GM12873 (cell line): Measurements from ENCODE around the gene AOC1.

Source experiments
- TF ChIP-seq, protein P1 (sequence below): IDR thresholded peaks from 2 replicates; pipeline ENCODE4 v1.5.1; 2012; ENCODE audit warnings: low read depth, mild to moderate bottlenecking, moderate library complexity, low read length, control low read depth; ENCODE audit not compliant: insufficient read depth; ENCODE audit errors: missing control alignments

The AOC1 gene

GRCh38 chr7:150855476-150856302, 3.4 kb downstream of the AOC1 start:
- TF ChIP-seq, protein P1, sequence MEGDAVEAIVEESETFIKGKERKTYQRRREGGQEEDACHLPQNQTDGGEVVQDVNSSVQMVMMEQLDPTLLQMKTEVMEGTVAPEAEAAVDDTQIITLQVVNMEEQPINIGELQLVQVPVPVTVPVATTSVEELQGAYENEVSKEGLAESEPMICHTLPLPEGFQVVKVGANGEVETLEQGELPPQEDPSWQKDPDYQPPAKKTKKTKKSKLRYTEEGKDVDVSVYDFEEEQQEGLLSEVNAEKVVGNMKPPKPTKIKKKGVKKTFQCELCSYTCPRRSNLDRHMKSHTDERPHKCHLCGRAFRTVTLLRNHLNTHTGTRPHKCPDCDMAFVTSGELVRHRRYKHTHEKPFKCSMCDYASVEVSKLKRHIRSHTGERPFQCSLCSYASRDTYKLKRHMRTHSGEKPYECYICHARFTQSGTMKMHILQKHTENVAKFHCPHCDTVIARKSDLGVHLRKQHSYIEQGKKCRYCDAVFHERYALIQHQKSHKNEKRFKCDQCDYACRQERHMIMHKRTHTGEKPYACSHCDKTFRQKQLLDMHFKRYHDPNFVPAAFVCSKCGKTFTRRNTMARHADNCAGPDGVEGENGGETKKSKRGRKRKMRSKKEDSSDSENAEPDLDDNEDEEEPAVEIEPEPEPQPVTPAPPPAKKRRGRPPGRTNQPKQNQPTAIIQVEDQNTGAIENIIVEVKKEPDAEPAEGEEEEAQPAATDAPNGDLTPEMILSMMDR = no peak

- TF ChIP-seq, protein P1 = no peak
These were observed 4.3 kb downstream of the AOC1 start for GRCh38 chr7:150856303-150857275.

DNA sequence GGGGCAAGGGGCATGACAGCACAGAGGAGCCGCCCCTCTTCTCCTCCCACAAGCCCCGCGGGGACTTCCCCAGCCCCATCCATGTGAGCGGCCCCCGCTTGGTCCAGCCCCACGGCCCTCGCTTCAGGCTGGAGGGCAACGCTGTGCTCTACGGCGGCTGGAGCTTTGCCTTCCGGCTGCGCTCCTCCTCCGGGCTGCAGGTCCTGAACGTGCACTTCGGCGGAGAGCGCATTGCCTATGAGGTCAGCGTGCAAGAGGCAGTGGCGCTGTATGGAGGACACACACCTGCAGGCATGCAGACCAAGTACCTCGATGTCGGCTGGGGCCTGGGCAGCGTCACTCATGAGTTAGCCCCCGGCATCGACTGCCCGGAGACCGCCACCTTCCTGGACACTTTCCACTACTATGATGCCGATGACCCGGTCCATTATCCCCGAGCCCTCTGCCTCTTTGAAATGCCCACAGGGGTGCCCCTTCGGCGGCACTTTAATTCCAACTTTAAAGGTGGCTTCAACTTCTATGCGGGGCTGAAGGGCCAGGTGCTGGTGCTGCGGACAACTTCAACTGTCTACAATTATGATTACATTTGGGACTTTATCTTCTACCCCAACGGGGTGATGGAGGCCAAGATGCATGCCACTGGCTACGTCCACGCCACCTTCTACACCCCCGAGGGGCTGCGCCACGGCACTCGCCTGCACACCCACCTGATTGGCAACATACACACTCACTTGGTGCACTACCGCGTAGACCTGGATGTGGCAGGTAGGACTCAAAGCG, 5.1 kb downstream of the AOC1 start:
- TF ChIP-seq, protein P1 = no peak

DNA sequence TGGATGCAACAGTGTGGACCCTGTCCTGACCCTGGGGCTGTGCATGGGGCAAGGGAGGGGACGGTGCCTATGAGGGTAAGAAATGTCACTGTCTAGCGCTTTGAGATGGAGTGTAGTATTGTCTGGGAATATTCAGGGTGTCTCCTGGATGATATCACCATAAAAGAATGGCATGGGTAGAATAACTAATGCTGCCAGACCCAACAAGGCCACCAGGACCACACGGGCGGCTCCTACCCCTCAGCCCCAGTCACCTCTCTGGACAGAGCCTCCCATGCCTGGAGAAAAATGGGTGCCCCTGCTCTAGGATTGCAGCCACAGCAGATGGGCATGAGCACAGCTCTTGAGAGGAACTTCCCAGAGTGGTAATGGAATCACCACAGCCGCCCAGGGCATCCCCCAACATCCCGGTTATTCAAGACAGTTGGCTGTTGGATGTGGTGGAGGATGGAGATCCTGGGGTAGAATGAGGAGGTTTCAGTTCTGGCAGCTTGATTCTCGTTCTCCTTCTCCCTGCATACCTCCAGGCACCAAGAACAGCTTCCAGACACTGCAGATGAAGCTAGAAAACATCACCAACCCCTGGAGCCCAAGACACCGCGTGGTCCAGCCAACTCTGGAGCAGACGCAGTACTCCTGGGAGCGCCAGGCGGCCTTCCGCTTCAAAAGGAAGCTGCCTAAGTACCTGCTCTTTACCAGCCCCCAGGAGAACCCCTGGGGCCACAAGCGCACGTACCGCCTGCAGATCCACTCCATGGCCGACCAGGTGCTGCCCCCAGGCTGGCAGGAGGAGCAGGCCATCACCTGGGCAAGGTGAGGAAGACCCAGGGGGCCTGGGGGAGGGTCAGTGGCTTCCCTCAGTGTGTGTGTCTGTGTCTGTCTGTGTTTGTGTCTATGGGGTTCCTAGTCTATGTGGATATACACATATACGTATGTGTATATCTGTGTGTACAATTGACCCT, 6.2 kb downstream of the AOC1 start:
- TF ChIP-seq, protein P1 = no peak

GRCh38 chr7:150860291-150860977, 8.1 kb downstream of the AOC1 start:
- TF ChIP-seq, protein P1 = no peak

DNA sequence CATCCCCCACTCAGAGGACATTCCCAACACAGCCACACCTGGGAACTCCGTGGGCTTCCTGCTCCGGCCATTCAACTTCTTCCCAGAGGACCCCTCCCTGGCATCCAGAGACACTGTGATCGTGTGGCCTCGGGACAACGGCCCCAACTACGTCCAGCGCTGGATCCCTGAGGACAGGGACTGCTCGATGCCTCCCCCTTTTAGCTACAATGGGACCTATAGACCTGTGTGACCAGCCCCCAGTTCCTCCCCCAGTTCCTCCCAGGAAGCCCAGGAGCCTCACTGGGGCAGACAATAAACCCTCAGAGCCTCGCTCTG, 8.6 kb downstream of the AOC1 start:
- TF ChIP-seq, protein P1 = no peak
